Limb (tissue), 2 donors: Measurements from ENCODE around the gene MTHFR.

Experiments
- DNase-seq, 2 donors: peaks; one replicate each; pipeline ENCODE4 v3.0.0-alpha.2; 2016; ENCODE audit errors: extremely low spot score in 2 of 2

The MTHFR gene

DNA sequence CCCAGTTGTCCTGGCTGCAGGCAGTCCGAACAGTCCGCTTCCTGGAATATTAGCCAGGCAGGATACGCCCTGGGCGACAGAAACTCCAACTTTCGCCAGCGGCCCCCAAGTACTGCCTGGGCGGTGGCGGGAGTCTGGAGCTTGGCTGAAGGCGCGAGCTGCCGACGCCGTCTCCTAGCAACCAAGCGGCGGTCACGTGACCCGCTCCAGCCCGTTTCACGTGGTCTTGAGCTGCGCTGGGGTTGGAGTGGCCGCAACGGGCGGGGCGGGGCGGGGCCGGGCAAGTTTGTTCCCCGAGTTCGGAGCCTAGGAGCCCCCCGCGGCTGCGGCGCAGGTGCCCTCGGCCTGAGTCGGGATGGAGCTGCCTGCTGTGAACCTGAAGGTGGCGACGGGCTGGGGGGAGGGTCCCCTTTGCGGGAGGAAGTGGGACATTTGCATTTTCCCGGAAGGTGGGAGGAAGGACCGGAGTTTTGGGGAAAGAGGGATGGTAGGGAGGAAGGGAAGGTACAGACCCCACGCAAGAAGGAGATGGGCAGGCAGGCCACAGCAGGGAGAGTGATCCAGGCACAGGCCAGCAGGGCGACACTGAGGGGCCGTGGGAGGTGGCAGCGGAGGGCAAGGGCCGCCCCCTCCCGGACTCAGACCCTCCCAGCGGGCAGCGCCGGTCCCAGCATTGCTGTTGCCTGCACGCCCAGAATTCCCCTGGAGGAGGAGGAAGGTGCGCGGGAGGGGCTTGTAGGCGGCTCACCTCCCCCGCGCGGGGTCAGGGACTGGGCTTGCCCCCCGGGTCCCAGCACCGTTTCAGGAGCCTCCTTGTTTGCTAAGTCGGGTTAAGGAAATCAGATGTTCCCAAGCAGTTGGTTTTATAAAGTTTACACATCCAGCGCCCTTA lies 69.7 kb downstream of the MTHFR start, which contains the start of gene AGTRAP:
AGTRAP (plus strand) TSS at position 283 of the 892 bp plus-strand sequence; CDS start at position 356, 73 bp downstream.
- DNase-seq: peak; percentile 94
